Sigmoid colon (tissue), 7 donors: Measurements from ENCODE around the gene SEPTIN11. TPM values are rescaled to one million over a fixed set of nuclear protein-coding genes. Genes with fewer than 3 reads are reported as not detected.

Experiments used
- DNase-seq: peaks from one replicate; pipeline ENCODE4 v3.0.0-alpha.2; 2019
- H3K27ac ChIP-seq, 4 donors: fragments of 200-600 bp; sonication (generic); one replicate each; pipeline ENCODE4 v1.5.1; 2016 to 2019; ENCODE audit warnings: mild to moderate bottlenecking in 1 of 4
- H3K27me3 ChIP-seq, 3 donors: fragments of 200-600 bp; sonication (generic); one replicate each; pipeline ENCODE4 v1.5.1; 2019; ENCODE audit warnings: mild to moderate bottlenecking in 1 of 3
- H3K36me3 ChIP-seq, 4 donors: fragments of 200-600 bp; sonication (generic); one replicate each; pipeline ENCODE4 v1.5.1; 2016 to 2019
- H3K4me1 ChIP-seq, 4 donors: fragments of 200-600 bp; sonication (generic); one replicate each; pipeline ENCODE4 v1.5.1; 2017 to 2019
- H3K4me3 ChIP-seq, 4 donors: fragments of 200-600 bp; sonication (generic); one replicate each; pipeline ENCODE4 v1.5.1; 2017 to 2019; ENCODE audit warnings: mild to moderate bottlenecking in 2 of 4, moderate library complexity in 1 of 4
- H3K9me3 ChIP-seq, 4 donors: fragments of 200-600 bp in 3 of 4; sonication (generic) in 3 of 4; one replicate each; pipeline versions ENCODE4 v1.5.1 to v1.6.1; 2013 to 2019
- EP300 ChIP-seq, 4 donors: sonication (generic); formaldehyde crosslinking; IDR thresholded peaks; one replicate each; pipeline ENCODE4 v1.6.1; 2017; ENCODE audit warnings: antibody characterized with exemption in 4 of 4
- POLR2A ChIP-seq, 2 donors: fragments of 450-650 bp; IDR thresholded peaks; one replicate each; pipeline ENCODE4 v1.6.1; 2016; ENCODE audit warnings: antibody characterized with exemption in 2 of 2, mild to moderate bottlenecking in 2 of 2, moderate library complexity in 2 of 2
- POLR2AphosphoS5 ChIP-seq, 4 donors: sonication (generic); formaldehyde crosslinking; IDR thresholded peaks; one replicate each; pipeline ENCODE4 v1.6.1; 2017; ENCODE audit warnings: antibody characterized with exemption in 4 of 4
- WGBS, 2 donors: extraction: QIAGEN DNeasy Blood & Tissue Kit; methylation state at CpG; one replicate each; pipeline ENCODE4 v1.1.7; 2013; 5-methylcytosine and 5-hydroxymethylcytosine counted together
- intact Hi-C: fragments of 100-400 bp; cut with DNase I; formaldehyde crosslinking; loops from one replicate; pipeline ENCODE4 v1.15.1; 2023
- polyA plus RNA-seq, 3 donors: library from polyadenylated mRNA; stranded (reverse); fragments of 200-250 nt; gene quantifications; one replicate each; pipeline ENCODE4 v1.2.3, GENCODE V29; 2013
- total RNA-seq, 4 donors: library from RNA; depleted of rRNA; stranded (reverse); fragments of >200 nt; gene quantifications; one replicate each; pipeline ENCODE4 v1.1.0, GENCODE V29; 2016
- TF ChIP-seq, protein P1 (sequence below), 4 experiments: fragments of 450-650 bp in 3 of 4; fragments of 200-600 bp in 1 of 4; IDR thresholded peaks; one replicate each; pipeline ENCODE4 v1.5.1; 2016 to 2019; ENCODE audit warnings: antibody characterized with exemption in 4 of 4, mild to moderate bottlenecking in 3 of 4, moderate library complexity in 2 of 4
- donor health status: healthy with polysubstance abuse.
- donor health status: Bipolar disorder and iron deficiency.
- donor health status: healthy.

SEPTIN11 gene
- total and polyA plus RNA-seq, 7 donors, result 36.4 to 143 (median 46.2) TPM

DNA sequence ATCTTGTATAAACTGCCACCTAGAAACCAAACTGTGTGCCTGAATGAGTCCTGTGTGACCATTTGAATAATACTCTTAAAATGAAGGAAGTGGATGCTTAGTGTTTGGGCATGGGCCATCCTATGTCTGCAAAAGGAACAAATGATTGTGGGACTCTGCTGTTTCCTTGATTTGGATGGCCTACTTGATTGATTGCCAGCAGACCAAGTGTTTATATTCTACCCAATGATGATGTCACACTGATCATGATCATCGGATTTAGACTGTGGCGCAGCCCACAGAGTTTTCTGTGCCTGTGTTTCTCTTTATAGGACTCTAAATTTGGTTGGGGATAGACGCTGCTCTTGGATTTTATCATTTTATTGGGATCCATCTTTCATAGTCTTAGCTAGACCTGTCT, 4.4 kb downstream of the SEPTIN11 start:
- WGBS, 2 donors, result 83 to 93% methylated on average over 3 of the region's 3 CpGs
- Histone ChIP-seq H3K4me3 (no peak overlapping the region), H3K4me1 (peaks cover 2 to 13% (median 9%) of the 10 kb centered on the region in 4 donors), H3K36me3 (no peaks in the 10 kb centered on the region), H3K9me3 (no peaks in the 10 kb centered on the region), H3K27me3 (no peaks in the 10 kb centered on the region), H3K27ac (no peak overlapping the region)
- no peak for DNase-seq
- TF ChIP-seq POLR2AphosphoS5 (IDR thresholded peaks at IDR 0.05), result no peak
- intact Hi-C loops, result no loop called here

DNA sequence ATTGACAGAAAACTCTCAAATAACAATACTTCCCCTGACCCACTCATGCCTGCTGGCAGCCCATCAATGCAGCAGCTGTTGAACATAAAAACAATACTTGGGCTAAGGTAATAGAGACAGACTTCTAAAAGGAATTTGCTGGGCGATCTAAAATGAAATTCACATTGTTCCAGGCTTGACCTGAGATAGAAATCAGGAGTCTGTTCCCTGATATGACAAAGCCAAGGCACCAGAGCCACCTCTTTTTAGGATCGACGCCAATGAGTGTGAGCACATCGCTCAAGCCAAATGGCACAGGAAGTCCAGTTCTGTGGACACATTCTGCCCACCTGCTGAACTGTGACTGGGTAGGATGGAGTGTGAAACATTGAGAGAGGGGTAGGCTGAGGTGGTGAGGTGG, 4.9 kb downstream of the SEPTIN11 start:
- TF ChIP-seq POLR2A (IDR thresholded peaks at IDR 0.05), result no peak
- no peak for TF ChIP-seq EP300 (IDR thresholded peaks at IDR 0.05)
- TF ChIP-seq, protein P1, sequence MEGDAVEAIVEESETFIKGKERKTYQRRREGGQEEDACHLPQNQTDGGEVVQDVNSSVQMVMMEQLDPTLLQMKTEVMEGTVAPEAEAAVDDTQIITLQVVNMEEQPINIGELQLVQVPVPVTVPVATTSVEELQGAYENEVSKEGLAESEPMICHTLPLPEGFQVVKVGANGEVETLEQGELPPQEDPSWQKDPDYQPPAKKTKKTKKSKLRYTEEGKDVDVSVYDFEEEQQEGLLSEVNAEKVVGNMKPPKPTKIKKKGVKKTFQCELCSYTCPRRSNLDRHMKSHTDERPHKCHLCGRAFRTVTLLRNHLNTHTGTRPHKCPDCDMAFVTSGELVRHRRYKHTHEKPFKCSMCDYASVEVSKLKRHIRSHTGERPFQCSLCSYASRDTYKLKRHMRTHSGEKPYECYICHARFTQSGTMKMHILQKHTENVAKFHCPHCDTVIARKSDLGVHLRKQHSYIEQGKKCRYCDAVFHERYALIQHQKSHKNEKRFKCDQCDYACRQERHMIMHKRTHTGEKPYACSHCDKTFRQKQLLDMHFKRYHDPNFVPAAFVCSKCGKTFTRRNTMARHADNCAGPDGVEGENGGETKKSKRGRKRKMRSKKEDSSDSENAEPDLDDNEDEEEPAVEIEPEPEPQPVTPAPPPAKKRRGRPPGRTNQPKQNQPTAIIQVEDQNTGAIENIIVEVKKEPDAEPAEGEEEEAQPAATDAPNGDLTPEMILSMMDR (IDR thresholded peaks at IDR 0.05), result no peak
- no peak for TF ChIP-seq POLR2AphosphoS5 (IDR thresholded peaks at IDR 0.05)
- 94% methylated on average over 4 of the region's 4 CpGs for WGBS, 2 donors
- Histone ChIP-seq H3K4me3 (no peak overlapping the region), H3K36me3 (no peaks in the 10 kb centered on the region), H3K4me1 (peaks cover 2 to 13% (median 9%) of the 10 kb centered on the region in 4 donors), H3K9me3 (no peaks in the 10 kb centered on the region), H3K27me3 (no peaks in the 10 kb centered on the region), H3K27ac (no peak overlapping the region)
- intact Hi-C loops, result no loop called here
- DNase-seq, result no peak

DNA sequence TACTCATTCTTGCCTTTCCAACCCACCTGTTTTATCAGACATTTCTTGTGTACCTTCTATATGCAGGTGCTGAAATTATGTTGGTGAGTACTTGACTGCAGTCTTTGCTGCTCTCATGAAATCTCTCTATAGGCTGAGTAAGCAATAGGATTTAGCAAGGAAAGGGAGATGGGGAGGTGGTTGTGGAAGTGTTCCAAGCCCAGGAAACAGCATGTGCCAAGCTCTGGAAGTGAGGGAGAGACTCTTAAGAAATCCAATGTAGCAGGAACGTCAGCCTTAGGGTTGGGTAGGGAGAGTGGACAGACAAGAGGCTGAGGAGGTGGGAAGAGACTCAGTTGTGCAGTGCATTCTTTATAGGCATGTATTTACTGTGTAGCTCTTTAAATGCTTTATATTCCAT, 5.6 kb downstream of the SEPTIN11 start:
- H3K27ac ChIP-seq, result no peak overlapping the region
- no peak overlapping the region for H3K4me3 ChIP-seq
- peaks cover 0 to 13% (median 9%) of the 10 kb centered on the region in 4 donors for H3K4me1 ChIP-seq
- intact Hi-C loops, result no loop called here
- TF ChIP-seq EP300 (IDR thresholded peaks at IDR 0.05), result no peak
- no peak for TF ChIP-seq POLR2AphosphoS5 (IDR thresholded peaks at IDR 0.05)
- TF ChIP-seq POLR2A (IDR thresholded peaks at IDR 0.05), result no peak
- no peak for DNase-seq
- H3K27me3 ChIP-seq, result no peaks in the 10 kb centered on the region
- H3K36me3 ChIP-seq, result no peaks in the 10 kb centered on the region
- H3K9me3 ChIP-seq, result no peaks in the 10 kb centered on the region
- WGBS, 2 donors, result 58 to 72% methylated on average over 1 of the region's 1 CpG

DNA sequence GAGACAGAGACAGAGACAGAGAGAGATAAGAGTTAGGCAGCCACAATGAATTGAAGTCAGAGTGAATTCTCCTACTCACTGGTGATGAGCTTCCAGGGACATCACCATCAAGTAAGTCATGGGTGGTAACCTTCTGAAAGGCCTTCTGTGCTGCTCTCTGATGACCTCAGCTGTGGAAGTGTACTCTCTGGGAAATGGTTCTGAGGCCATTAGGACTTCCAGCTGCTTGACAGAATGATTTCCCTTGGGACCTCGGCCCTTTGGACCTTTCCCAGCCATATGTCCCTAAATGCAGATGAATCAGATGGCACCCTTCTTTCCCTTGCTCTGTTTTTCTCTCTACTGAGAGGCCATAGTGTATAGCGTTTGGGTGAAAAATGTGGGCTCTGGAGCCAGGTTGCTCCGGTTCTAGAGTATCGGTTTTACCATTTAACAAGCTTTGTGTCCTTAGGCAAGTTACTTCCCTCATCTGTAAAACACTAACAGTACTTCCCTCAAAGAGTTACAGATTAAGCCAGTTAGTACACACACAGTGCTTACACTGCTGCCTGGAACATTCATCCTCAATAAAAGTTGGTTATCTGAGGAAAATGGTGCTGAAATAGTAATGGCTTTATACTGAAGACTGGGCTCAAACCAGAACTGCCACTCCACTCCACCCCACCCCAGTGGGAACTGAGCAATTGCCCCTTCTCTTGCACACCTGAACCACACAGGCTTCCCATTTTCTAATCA, 7.6 kb downstream of the SEPTIN11 start:
- TF ChIP-seq, protein P1 (IDR thresholded peaks at IDR 0.05), result no peak
- no peaks in the 10 kb centered on the region for H3K27me3 ChIP-seq
- no peak for DNase-seq
- H3K36me3 ChIP-seq, result no peaks in the 10 kb centered on the region
- WGBS, 2 donors, result 15 to 61% methylated on average over 4 of the region's 4 CpGs
- H3K9me3 ChIP-seq, result no peaks in the 10 kb centered on the region
- H3K27ac ChIP-seq, result no peak overlapping the region
- H3K4me1 ChIP-seq, result no peaks in the 10 kb centered on the region
- intact Hi-C loops, result no loop called here
- H3K4me3 ChIP-seq, result no peak overlapping the region

DNA sequence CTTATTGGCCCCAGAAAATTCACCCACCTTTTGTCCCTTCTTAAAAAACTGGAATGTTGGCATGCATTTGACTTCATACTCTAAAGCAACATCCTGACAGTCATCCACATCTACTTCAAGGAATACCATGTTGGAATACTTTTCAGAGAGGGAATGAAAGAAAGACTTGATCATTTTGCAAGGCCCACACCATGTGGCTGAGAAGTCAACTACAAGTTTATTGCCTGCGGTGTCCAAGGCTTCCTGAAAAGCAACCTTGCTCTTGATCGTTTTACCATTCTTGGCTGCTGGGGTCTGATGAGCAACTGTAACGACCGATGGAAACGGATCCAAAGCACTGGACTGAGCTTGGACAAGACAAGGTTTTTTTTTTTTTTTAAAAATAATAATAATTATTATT, 9.3 kb downstream of the SEPTIN11 start:
- TF ChIP-seq, protein P1 (IDR thresholded peaks at IDR 0.05), result no peak
- TF ChIP-seq EP300 (IDR thresholded peaks at IDR 0.05) (no peak), POLR2A (IDR thresholded peaks at IDR 0.05) (no peak), POLR2AphosphoS5 (IDR thresholded peaks at IDR 0.05) (no peak)
- H3K36me3 ChIP-seq, result no peaks in the 10 kb centered on the region
- intact Hi-C loops, result no loop called here
- H3K27me3 ChIP-seq, result no peaks in the 10 kb centered on the region
- DNase-seq, result no peak
- WGBS, 2 donors, result 96 to 97% methylated on average over 5 of the region's 5 CpGs
- no peak overlapping the region for H3K27ac ChIP-seq
- H3K9me3 ChIP-seq, result no peaks in the 10 kb centered on the region
- H3K4me1 ChIP-seq, result no peaks in the 10 kb centered on the region
- H3K4me3 ChIP-seq, result no peak overlapping the region

DNA sequence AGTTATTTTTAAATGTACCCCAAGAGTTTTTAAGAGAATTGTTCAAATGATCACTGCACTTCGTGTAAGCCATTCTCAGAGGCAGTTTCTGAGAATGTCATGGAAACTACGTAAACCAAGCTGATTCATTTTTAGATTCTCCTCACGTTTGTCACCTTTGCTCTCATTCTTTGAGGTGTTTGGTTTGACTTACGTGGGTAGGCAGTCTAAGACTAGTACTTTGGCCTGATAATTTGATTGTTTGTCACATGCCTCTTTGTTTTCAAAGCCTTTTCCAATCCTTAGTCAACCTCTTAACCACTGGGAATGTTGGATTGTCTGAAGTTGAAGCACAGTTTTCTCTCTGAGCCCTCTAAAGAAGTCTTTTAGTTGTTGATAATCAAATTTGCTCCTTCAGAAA, 10.5 kb downstream of the SEPTIN11 start:
- no peaks in the 10 kb centered on the region for H3K27me3 ChIP-seq
- no peak overlapping the region for H3K27ac ChIP-seq
- no peak overlapping the region for H3K4me3 ChIP-seq
- H3K36me3 ChIP-seq, result no peaks in the 10 kb centered on the region
- intact Hi-C loops, result no loop called here
- TF ChIP-seq, protein P1 (IDR thresholded peaks at IDR 0.05), result no peak
- TF ChIP-seq POLR2AphosphoS5 (IDR thresholded peaks at IDR 0.05) (no peak), EP300 (IDR thresholded peaks at IDR 0.05) (no peak), POLR2A (IDR thresholded peaks at IDR 0.05) (no peak)
- DNase-seq, result no peak
- no peaks in the 10 kb centered on the region for H3K4me1 ChIP-seq
- WGBS, 2 donors, result 23 to 56% methylated on average over 4 of the region's 4 CpGs
- no peaks in the 10 kb centered on the region for H3K9me3 ChIP-seq
